H9 (cell line): Measurements from ENCODE around the gene PDZD8. TPM values are rescaled to one million over a fixed set of nuclear protein-coding genes. Genes with fewer than 3 reads are reported as not detected.

Experiments
- DNase-seq: peaks from one replicate; pipeline ENCODE4 v3.0.0-alpha.2; 2017
- H2AFZ ChIP-seq: one replicate; pipeline ENCODE4 v1.6.1; 2013; ENCODE audit warnings: mild to moderate bottlenecking, low read length, control low read depth, moderate library complexity
- H2AK5ac ChIP-seq: 2 replicates; pipeline ENCODE4 v1.6.1; 2013; ENCODE audit warnings: low read length, control low read depth, mixed read lengths; ENCODE audit not compliant: insufficient read length
- H2BK120ac ChIP-seq: one replicate; pipeline ENCODE4 v1.6.1; 2013; ENCODE audit warnings: low read depth, mild to moderate bottlenecking, low read length, control low read depth, inconsistent platforms; ENCODE audit not compliant: poor library complexity, severe bottlenecking
- H2BK12ac ChIP-seq: 2 replicates; pipeline ENCODE4 v1.6.1; 2013; ENCODE audit warnings: low read length, control low read depth, mixed read lengths, low read depth; ENCODE audit not compliant: insufficient read length
- H2BK15ac ChIP-seq: 2 replicates; pipeline ENCODE4 v1.6.1; 2013; ENCODE audit warnings: low read depth, low read length, control low read depth
- H2BK20ac ChIP-seq: one replicate; pipeline ENCODE4 v1.6.1; 2013; ENCODE audit warnings: low read depth, mild to moderate bottlenecking, low read length, control low read depth, inconsistent platforms; ENCODE audit not compliant: poor library complexity, severe bottlenecking
- H2BK5ac ChIP-seq: 2 replicates; pipeline ENCODE4 v1.6.1; 2013; ENCODE audit warnings: low read length, control low read depth, mixed read lengths; ENCODE audit not compliant: insufficient read length
- H3K14ac ChIP-seq: 2 replicates; pipeline ENCODE4 v1.6.1; 2013; ENCODE audit warnings: low read length, control low read depth; ENCODE audit not compliant: insufficient read depth
- H3K18ac ChIP-seq: 2 replicates; pipeline ENCODE4 v1.6.1; 2013; ENCODE audit warnings: low read depth, mild to moderate bottlenecking, mixed read lengths, low read length, control low read depth; ENCODE audit not compliant: insufficient read length
- H3K23ac ChIP-seq: 2 replicates; pipeline ENCODE4 v1.6.1; 2013; ENCODE audit warnings: low read length, control low read depth, mixed read lengths, low read depth; ENCODE audit not compliant: insufficient read length
- H3K23me2 ChIP-seq: 2 replicates; pipeline ENCODE4 v1.6.1; 2013; ENCODE audit warnings: low read depth, mild to moderate bottlenecking, mixed read lengths, low read length, control low read depth; ENCODE audit not compliant: insufficient read length, poor library complexity, severe bottlenecking
- H3K27ac ChIP-seq: 2 replicates; pipeline ENCODE4 v1.5.1; 2013; ENCODE audit warnings: low read length, control low read depth, mixed read lengths, low read depth; ENCODE audit not compliant: insufficient read length
- H3K27me3 ChIP-seq: 2 replicates; pipeline ENCODE4 v1.6.1; 2013; ENCODE audit warnings: low read length, control low read depth, inconsistent platforms; ENCODE audit not compliant: insufficient read depth
- H3K4ac ChIP-seq: 2 replicates; pipeline ENCODE4 v1.6.1; 2013; ENCODE audit warnings: low read depth, mild to moderate bottlenecking, control low read depth, inconsistent platforms, low read length, moderate library complexity
- H3K4me1 ChIP-seq: 2 replicates; pipeline ENCODE4 v1.6.1; 2013; ENCODE audit warnings: low read length, control low read depth, inconsistent platforms; ENCODE audit not compliant: insufficient read depth
- H3K4me2 ChIP-seq: 2 replicates; pipeline ENCODE4 v1.6.1; 2013; ENCODE audit warnings: low read length, control low read depth, mixed read lengths; ENCODE audit not compliant: insufficient read length, insufficient read depth
- H3K56ac ChIP-seq: 2 replicates; pipeline ENCODE4 v1.6.1; 2013; ENCODE audit warnings: low read depth, mild to moderate bottlenecking, mixed read lengths, low read length, control low read depth; ENCODE audit not compliant: insufficient read length
- H3K79me1 ChIP-seq: 2 replicates; pipeline ENCODE4 v1.6.1; 2013; ENCODE audit warnings: low read depth, mild to moderate bottlenecking, moderate library complexity, low read length, control low read depth, inconsistent platforms; ENCODE audit not compliant: insufficient read depth, poor library complexity, severe bottlenecking
- H3K79me2 ChIP-seq: 2 replicates; pipeline ENCODE4 v1.6.1; 2013; ENCODE audit warnings: low read length, control low read depth, inconsistent platforms; ENCODE audit not compliant: insufficient read depth
- H3K9ac ChIP-seq: 2 replicates; pipeline ENCODE4 v1.6.1; 2013; ENCODE audit warnings: low read length, control low read depth, mixed read lengths; ENCODE audit not compliant: insufficient read length; ENCODE audit errors: extremely low read depth
- H3K9me3 ChIP-seq: one replicate; pipeline ENCODE4 v1.6.1; 2013; ENCODE audit warnings: low read depth, low read length, inconsistent platforms; ENCODE audit not compliant: control insufficient read depth
- H3T11ph ChIP-seq: one replicate; pipeline ENCODE4 v1.6.1; 2013; ENCODE audit warnings: mild to moderate bottlenecking, low read length, control low read depth, inconsistent platforms
- H4K20me1 ChIP-seq: one replicate; pipeline ENCODE4 v1.6.1; 2013; ENCODE audit not compliant: control insufficient read depth, insufficient read length, insufficient read depth
- H4K5ac ChIP-seq: 2 replicates; pipeline ENCODE4 v1.6.1; 2013; ENCODE audit warnings: low read depth, mild to moderate bottlenecking, mixed read lengths, low read length, control low read depth; ENCODE audit not compliant: insufficient read length
- H4K8ac ChIP-seq: replicated peaks from 2 replicates; pipeline ENCODE4 v1.6.1; 2013; ENCODE audit warnings: low read length, control low read depth, mixed read lengths, low read depth; ENCODE audit not compliant: insufficient read length
- H4K91ac ChIP-seq: 2 replicates; pipeline ENCODE4 v1.6.1; 2013; ENCODE audit warnings: low read depth, mild to moderate bottlenecking, moderate library complexity, mixed read lengths, low read length, control low read depth; ENCODE audit not compliant: insufficient read length
- H3K27ac Mint-ChIP-seq, 3 experiments: 2 replicates in 2 of 3; 3 replicates in 1 of 3; pipeline ENCODE4 v1.8.0; 2020 to 2021; ENCODE audit warnings: mixed read lengths in 3 of 3, mild to moderate bottlenecking in 1 of 3, moderate library complexity in 1 of 3
- H3K27me3 Mint-ChIP-seq: 2 replicates; pipeline ENCODE4 v1.8.0; 2021; ENCODE audit warnings: low read depth, mild to moderate bottlenecking, moderate library complexity, mixed read lengths
- H3K36me3 Mint-ChIP-seq, 3 experiments: 2 replicates in 2 of 3; 3 replicates in 1 of 3; pipeline ENCODE4 v1.8.0; 2020 to 2021; ENCODE audit warnings: low read depth in 3 of 3, mixed read lengths in 3 of 3; ENCODE audit not compliant: insufficient read depth in 1 of 3
- H3K4me1 Mint-ChIP-seq, 2 experiments: 2 replicates each; pipeline ENCODE4 v1.8.0; 2020; ENCODE audit warnings: mixed read lengths in 2 of 2
- H3K4me3 Mint-ChIP-seq, 2 experiments: 2 replicates in 1 of 2; 3 replicates in 1 of 2; pipeline ENCODE4 v1.8.0; 2020 to 2021; ENCODE audit warnings: mild to moderate bottlenecking in 2 of 2, mixed read lengths in 2 of 2, moderate library complexity in 1 of 2
- H3K9me3 Mint-ChIP-seq, 2 experiments: 2 replicates in 1 of 2; 3 replicates in 1 of 2; pipeline ENCODE4 v1.8.0; 2020; ENCODE audit warnings: mild to moderate bottlenecking in 2 of 2, mixed read lengths in 2 of 2, moderate library complexity in 1 of 2
- CTCF ChIP-seq: fragments of 200-600 bp; sonication (generic); conservative IDR thresholded peaks from 3 replicates; pipeline ENCODE4 v1.8.0; 2021; ENCODE audit warnings: antibody characterized with exemption, mild to moderate bottlenecking
- WGBS: extraction: QIAGEN DNeasy Blood & Tissue Kit; methylation state at CpG from one replicate; pipeline ENCODE4 v1.1.7; 2013; ENCODE audit warnings: missing lambda C conversion rate, low lambda C conversion rate, mixed read lengths; ENCODE audit not compliant: insufficient read length; ENCODE audit errors: extremely low coverage; 5-methylcytosine and 5-hydroxymethylcytosine counted together
- total RNA-seq: library from RNA; stranded (reverse); gene quantifications from 2 replicates; pipeline ENCODE4 v1.2.1, GENCODE V29; 2021

The PDZD8 gene
- total RNA-seq, 1 experiment from 2014 or later: 38.2 TPM

- no peak for DNase-seq
- Histone ChIP-seq H2BK15ac (no peak overlapping the region), H2AK5ac (no peak overlapping the region), H2BK20ac (no peak overlapping the region), H3K4ac (no peak overlapping the region), H3K56ac (no peak overlapping the region), H3K9ac (no peak overlapping the region), H4K91ac (no peak overlapping the region), H2AFZ (no peak overlapping the region), H2BK120ac (no peak overlapping the region), H3K79me1 (peaks cover 11% of the 10 kb centered on the region), H4K8ac (no peak overlapping the region), H3K9me3 (no peaks in the 10 kb centered on the region), H4K5ac (no peak overlapping the region), H2BK5ac (no peak overlapping the region), H2BK12ac (no peak overlapping the region), H3K23ac (no peak overlapping the region), H3K23me2 (no peaks in the 10 kb centered on the region), H3T11ph (no peak overlapping the region), H3K27ac (no peak overlapping the region), H3K4me2 (no peak overlapping the region), H3K14ac (no peak overlapping the region), H3K4me1 (no peaks in the 10 kb centered on the region; the same call in 1 of the 2 replicates), H4K20me1 (no peaks in the 10 kb centered on the region), H3K18ac (no peak overlapping the region), H3K79me2 (peaks cover 24% of the 10 kb centered on the region; the same call in 1 of the 2 replicates), H3K27me3 (no peaks in the 10 kb centered on the region)
- Mint-ChIP-seq H3K36me3 (peaks cover 2 to 9% (median 7%) of the 10 kb centered on the region in 3 experiments; a peak in 5 of 7 replicates), H3K27ac (no peak overlapping the region; a peak in 1 of 7 replicates), H3K4me3 (no peak overlapping the region), H3K9me3 (no peaks in the 10 kb centered on the region), H3K27me3 (no peaks in the 10 kb centered on the region), H3K4me1 (peaks cover 18 to 42% of the 10 kb centered on the region in 2 experiments)
- TF ChIP-seq CTCF: no peak
- no CpG with 5 or more reads among the region's 4 CpGs for WGBS
These were observed 8.5 kb downstream of the PDZD8 start for GRCh38 chr10:117366741-117367140.
